A549 (cell line): Measurements from ENCODE around the gene COMT. TPM values are rescaled to one million over a fixed set of nuclear protein-coding genes. Genes with fewer than 3 reads are reported as not detected.

Experiments used
- ATAC-seq, 2 experiments: fragments of 200-7000 bp in 1 of 2; fragments of >200 bp in 1 of 2; cut with Nextera tagmentation in 1 of 2; cut with Tn5 transposase in 1 of 2; 3 replicates each; pipeline versions ENCODE4 v1.8.0 to v1.9.1; 2018 to 2020; ENCODE audit warnings: mild to moderate bottlenecking in 1 of 2, moderate library complexity in 1 of 2
- CTCF ChIA-PET: fragments of 300-600 bp; sonication (Branson Sonifier 250); formaldehyde crosslinking; extraction: SDS; loops from one replicate; lab custom pipeline; 2021; ENCODE audit warnings: antibody characterized with exemption, inconsistent platforms; lab: Yijun Ruan, JAX
- POLR2A ChIA-PET: fragments of 350-600 bp; formaldehyde crosslinking; extraction: SDS; loops from one replicate; lab custom pipeline; 2021; ENCODE audit warnings: antibody characterized with exemption, inconsistent platforms; lab: Yijun Ruan, JAX
- DNase-seq, 2 experiments: peaks; one replicate each; pipeline versions ENCODE4 v3.0.0 to v3.0.0-alpha.2; 2011 to 2016; ENCODE audit warnings: low read depth in 1 of 2, low spot score in 1 of 2
- FAIRE-seq: peaks from 2 replicates; lab custom pipeline; 2011; peaks lifted over from hg19 to GRCh38; lab: Jason Lieb, UNC
- H3K27ac ChIP-seq, 2 experiments: fragments of >200 bp; sonication (Bioruptor Twin); formaldehyde crosslinking; 3 replicates each; pipeline ENCODE4 v1.5.1; 2016 to 2017
- H3K4me1 ChIP-seq: fragments of >200 bp; sonication (Bioruptor Twin); formaldehyde crosslinking; 3 replicates; pipeline ENCODE4 v1.6.1; 2016
- H3K4me2 ChIP-seq: fragments of >200 bp; sonication (Bioruptor Twin); formaldehyde crosslinking; 3 replicates; pipeline ENCODE4 v1.6.1; 2016
- H3K4me3 ChIP-seq: fragments of >200 bp; sonication (Bioruptor Twin); formaldehyde crosslinking; 3 replicates; pipeline ENCODE4 v1.5.1; 2016
- H3K9me3 ChIP-seq: fragments of >200 bp; sonication (Bioruptor Twin); formaldehyde crosslinking; 3 replicates; pipeline ENCODE4 v1.6.1; 2016
- BCL3 ChIP-seq: fragments of >200 bp; sonication (Bioruptor Twin); formaldehyde crosslinking; IDR thresholded peaks from 3 replicates; pipeline ENCODE4 v1.6.1; 2016
- CBX8 ChIP-seq: fragments of 200-600 bp; sonication (generic); IDR thresholded peaks from 2 replicates; pipeline ENCODE4 v1.6.1; 2016
- CHD2 ChIP-seq: fragments of 150-350 bp; IDR thresholded peaks from 2 replicates; pipeline ENCODE4 v1.6.1; 2014; ENCODE audit warnings: low read length; ENCODE audit not compliant: partially characterized antibody
- ESRRA ChIP-seq: fragments of 150-350 bp; IDR thresholded peaks from 2 replicates; pipeline ENCODE4 v1.6.1; 2014; ENCODE audit warnings: mild to moderate bottlenecking, low read length, borderline replicate concordance
- FOXS1 ChIP-seq: fragments of 250-450 bp; sonication (Bioruptor Pico); IDR thresholded peaks from 2 replicates; pipeline ENCODE4 v1.5.0; 2020; ENCODE audit warnings: mild to moderate bottlenecking, moderate library complexity
- HDAC2 ChIP-seq: fragments of 200-600 bp; sonication (generic); IDR thresholded peaks from 2 replicates; pipeline ENCODE4 v1.6.1; 2016
- HEYL ChIP-seq: fragments of 250-450 bp; sonication (Bioruptor Pico); IDR thresholded peaks from 2 replicates; pipeline ENCODE4 v1.8.0; 2021; ENCODE audit warnings: mild to moderate bottlenecking, moderate library complexity
- HMGXB4 ChIP-seq: fragments of 250-450 bp; sonication (Bioruptor Pico); IDR thresholded peaks from 2 replicates; pipeline ENCODE4 v1.5.0; 2021; ENCODE audit warnings: mild to moderate bottlenecking, moderate library complexity, borderline replicate concordance
- KDM5A ChIP-seq: fragments of 200-600 bp; sonication (generic); IDR thresholded peaks from 2 replicates; pipeline ENCODE4 v1.6.1; 2016; ENCODE audit warnings: antibody characterized with exemption, mild to moderate bottlenecking
- NR3C1 ChIP-seq: fragments of >200 bp; sonication (Bioruptor Twin); formaldehyde crosslinking; IDR thresholded peaks from 3 replicates; pipeline ENCODE4 v1.6.1; 2017
- PBX3 ChIP-seq: IDR thresholded peaks from 2 replicates; pipeline ENCODE4 v1.6.1; 2012
- POLR2A ChIP-seq: IDR thresholded peaks from 2 replicates; pipeline ENCODE4 v1.6.1; 2012; ENCODE audit warnings: mild to moderate bottlenecking, low read length
- POLR2AphosphoS2 ChIP-seq: conservative IDR thresholded peaks from 2 replicates; pipeline ENCODE4 v1.6.1; 2012; ENCODE audit warnings: low read length, improper control_type of control experiment, inconsistent platforms
- RAD21 ChIP-seq, 2 experiments: fragments of >200 bp in 1 of 2; sonication (Bioruptor Twin) in 1 of 2; formaldehyde crosslinking in 1 of 2; IDR thresholded peaks in 1 of 2; conservative IDR thresholded peaks in 1 of 2; 2 replicates in 1 of 2; 3 replicates in 1 of 2; pipeline ENCODE4 v1.6.1; 2012 to 2018; ENCODE audit warnings: inconsistent platforms in 1 of 2
- RARB ChIP-seq: fragments of 250-450 bp; sonication (Bioruptor Pico); IDR thresholded peaks from 2 replicates; pipeline ENCODE4 v1.8.0; 2021; ENCODE audit warnings: mild to moderate bottlenecking, moderate library complexity
- RCOR1 ChIP-seq: fragments of 150-350 bp; IDR thresholded peaks from 2 replicates; pipeline ENCODE4 v1.6.1; 2014; ENCODE audit warnings: antibody characterized with exemption, low read length, low read depth
- RNF2 ChIP-seq: fragments of 200-600 bp; sonication (generic); IDR thresholded peaks from 2 replicates; pipeline ENCODE4 v1.6.1; 2016; ENCODE audit warnings: low read depth, mild to moderate bottlenecking, antibody characterized with exemption, moderate library complexity, borderline replicate concordance
- TFCP2L1 ChIP-seq: fragments of 250-450 bp; sonication (Bioruptor Pico); IDR thresholded peaks from 2 replicates; pipeline ENCODE4 v1.5.0; 2021; ENCODE audit warnings: mild to moderate bottlenecking
- ZC3H11A ChIP-seq: fragments of 450-650 bp; IDR thresholded peaks from 2 replicates; pipeline ENCODE4 v1.6.1; 2014; ENCODE audit warnings: antibody characterized with exemption, mild to moderate bottlenecking
- ZFP36 ChIP-seq: fragments of 450-650 bp; IDR thresholded peaks from 2 replicates; pipeline ENCODE4 v1.6.1; 2014; ENCODE audit warnings: borderline replicate concordance; ENCODE audit not compliant: partially characterized antibody
- ZNF302 ChIP-seq: fragments of 250-450 bp; sonication (Bioruptor Pico); IDR thresholded peaks from 2 replicates; pipeline ENCODE4 v1.9.0; 2021; ENCODE audit warnings: inconsistent platforms, mild to moderate bottlenecking, moderate library complexity
- WGBS: methylation state at CpG from one replicate; pipeline ENCODE4 v1.1.6; 2017; ENCODE audit errors: missing lambda C conversion rate; 5-methylcytosine and 5-hydroxymethylcytosine counted together
- polyA plus RNA-seq, 4 experiments: library from polyadenylated mRNA; depleted of rRNA in 3 of 4; stranded (reverse); fragments of >200 nt; fragmentation: RNase III in 1 of 4; extraction: RNeasy Plus Mini Kit Qiagen cat#74134 plus additional on column Dnase treatment in 1 of 4; gene quantifications; 2 replicates in 3 of 4; 3 replicates in 1 of 4; pipeline ENCODE4 v1.2.3, GENCODE V29; 2011 to 2017
- TF ChIP-seq, protein P1 (sequence below): fragments of 150-350 bp; IDR thresholded peaks from 2 replicates; pipeline ENCODE4 v1.6.1; 2014; ENCODE audit warnings: low read depth, mild to moderate bottlenecking, low read length

Gene COMT
- polyA plus RNA-seq, 2 of the 4 experiments (the other 2 are of a cell fraction): 72.3 to 125 TPM

- DNase-seq: no peak
- 94% methylated on average over 6 of the region's 12 CpGs for WGBS
- H3K9me3 ChIP-seq: no peaks in the 10 kb centered on the region
- ATAC-seq: no peak
- no peak for FAIRE-seq
- POLR2A ChIA-PET: no interaction called here
- no peak for TF ChIP-seq ZFP36
- TF ChIP-seq, protein P1, sequence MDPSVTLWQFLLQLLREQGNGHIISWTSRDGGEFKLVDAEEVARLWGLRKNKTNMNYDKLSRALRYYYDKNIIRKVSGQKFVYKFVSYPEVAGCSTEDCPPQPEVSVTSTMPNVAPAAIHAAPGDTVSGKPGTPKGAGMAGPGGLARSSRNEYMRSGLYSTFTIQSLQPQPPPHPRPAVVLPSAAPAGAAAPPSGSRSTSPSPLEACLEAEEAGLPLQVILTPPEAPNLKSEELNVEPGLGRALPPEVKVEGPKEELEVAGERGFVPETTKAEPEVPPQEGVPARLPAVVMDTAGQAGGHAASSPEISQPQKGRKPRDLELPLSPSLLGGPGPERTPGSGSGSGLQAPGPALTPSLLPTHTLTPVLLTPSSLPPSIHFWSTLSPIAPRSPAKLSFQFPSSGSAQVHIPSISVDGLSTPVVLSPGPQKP: no peak
- TF ChIP-seq ZNF302 (CRISPR knock-in tag): no peak
- TF ChIP-seq RARB (CRISPR knock-in tag): no peak
- no peak for TF ChIP-seq HDAC2
- TF ChIP-seq CHD2: no peak
- no peak for TF ChIP-seq CBX8
- TF ChIP-seq ZC3H11A: no peak
- no peak for TF ChIP-seq FOXS1 (CRISPR knock-in tag)
- TF ChIP-seq NR3C1: no peak
- no peak for TF ChIP-seq TFCP2L1 (CRISPR knock-in tag)
- TF ChIP-seq RAD21 (conservative IDR thresholded peaks at IDR 0.05 in 1 of 2, IDR thresholded peaks at IDR 0.05 in 1 of 2): no peak
- TF ChIP-seq HEYL (CRISPR knock-in tag): no peak
- TF ChIP-seq HMGXB4 (CRISPR knock-in tag): no peak
- no peak for TF ChIP-seq RCOR1
- TF ChIP-seq PBX3: no peak
- no peak for TF ChIP-seq KDM5A
- no peak for TF ChIP-seq POLR2A
- TF ChIP-seq, all 56 proteins: peak for 0
- Histone ChIP-seq H3K4me1 (no peaks in the 10 kb centered on the region), H3K4me2 (no peak overlapping the region), H3K27ac (no peak overlapping the region), H3K4me3 (no peak overlapping the region)
- CTCF ChIA-PET: interaction anchor here (0.6 to 9.9 kb wide), 9 partner anchors 10 to 207 kb away, joined by 3 to 215 read pairs (median 7); no protein-coding TSS in a partner anchor
Measured at GRCh38 chr22:19911540-19912270, 29.9 kb upstream of the COMT start.

- Histone ChIP-seq H3K27ac (no peak overlapping the region), H3K4me3 (no peak overlapping the region), H3K9me3 (no peaks in the 10 kb centered on the region), H3K4me1 (no peaks in the 10 kb centered on the region)
- POLR2A ChIA-PET: no interaction called here
- DNase-seq: no peak
- CTCF ChIA-PET: interaction anchor here (0.6 to 9.9 kb wide), 4 partner anchors 10 to 208 kb away, joined by 3 to 215 read pairs (median 36); no protein-coding TSS in a partner anchor
- FAIRE-seq: no peak
- no peak for TF ChIP-seq NR3C1
- TF ChIP-seq ESRRA: no peak
- TF ChIP-seq BCL3: no peak
- TF ChIP-seq POLR2AphosphoS2: no peak
- no peak for TF ChIP-seq PBX3
- no peak for TF ChIP-seq RAD21 (conservative IDR thresholded peaks at IDR 0.05 in 1 of 2, IDR thresholded peaks at IDR 0.05 in 1 of 2)
- no peak for TF ChIP-seq RNF2
- TF ChIP-seq, all 56 proteins: peak for 0
- 83% methylated on average over 12 of the region's 20 CpGs for WGBS
- peak in 1 of 2 experiments; percentile 36; a peak in 2 of 6 replicates for ATAC-seq
- no peak overlapping the region for H3K4me2 ChIP-seq
Measured at GRCh38 chr22:19912271-19912999, 29.1 kb upstream of the COMT start.
